ENCODE data around the gene PARN. TPM values are rescaled to one million over a fixed set of nuclear protein-coding genes. Genes with fewer than 3 reads are reported as not detected.

The PARN gene
- total RNA-seq, 1 experiment from 2014 or later: 56.2 TPM

GRCh38 chr16:14494396-14494966, 135.6 kb downstream of the PARN start:
- H2BK15ac ChIP-seq (ENCODE audit: low read depth, low read length): no peak overlapping the region
- H3T11ph ChIP-seq (ENCODE audit: low read length): no peak overlapping the region
- no peaks in the 10 kb centered on the region for H3K27me3 ChIP-seq (ENCODE audit: insufficient read depth, low read length)
- no peaks in the 10 kb centered on the region for H4K20me1 ChIP-seq (ENCODE audit: control insufficient read depth, insufficient read depth, insufficient read length)
- H2BK120ac ChIP-seq (ENCODE audit: low read depth, low read length, poor library complexity, severe bottlenecking): no peak overlapping the region
- no peak overlapping the region for H4K5ac ChIP-seq (ENCODE audit: insufficient read length, low read depth, low read length)
- H3K4me1 ChIP-seq (ENCODE audit: insufficient read depth, low read length): peaks cover 7% of the 10 kb centered on the region; the same call in 1 of the 2 replicates
- H3K4me1 Mint-ChIP-seq: peaks cover 51 to 57% of the 10 kb centered on the region in 2 experiments
- H3K23me2 ChIP-seq (ENCODE audit: insufficient read length, low read depth, low read length, poor library complexity, severe bottlenecking): no peaks in the 10 kb centered on the region
- no peak overlapping the region for H3K4ac ChIP-seq (ENCODE audit: low read depth, low read length)
- H3K27ac ChIP-seq (ENCODE audit: insufficient read length, low read depth, low read length): no peak overlapping the region
- no peaks in the 10 kb centered on the region; the same call in 1 of the 2 replicates for H3K27me3 Mint-ChIP-seq (ENCODE audit: low read depth)
- no peaks in the 10 kb centered on the region for H3K9me3 Mint-ChIP-seq
- H3K4me3 Mint-ChIP-seq: no peak overlapping the region; a peak in 1 of 5 replicates
- DNase-seq: no peak
- H2BK5ac ChIP-seq (ENCODE audit: insufficient read length, low read length): no peak overlapping the region
- no peak overlapping the region for H2BK20ac ChIP-seq (ENCODE audit: low read depth, low read length, poor library complexity, severe bottlenecking)
- H3K56ac ChIP-seq (ENCODE audit: insufficient read length, low read depth, low read length): no peak overlapping the region
- no CpG with 5 or more reads among the region's 12 CpGs for WGBS (ENCODE audit: extremely low coverage, insufficient read length, low lambda C conversion rate)
- no peak overlapping the region for H2AFZ ChIP-seq (ENCODE audit: low read length)
- no peak overlapping the region for H3K18ac ChIP-seq (ENCODE audit: insufficient read length, low read depth, low read length)
- H3K79me1 ChIP-seq (ENCODE audit: insufficient read depth, low read depth, low read length, poor library complexity, severe bottlenecking): no peaks in the 10 kb centered on the region
- TF ChIP-seq CTCF (conservative IDR thresholded peaks at IDR 0.05): no peak
- no peak overlapping the region for H3K14ac ChIP-seq (ENCODE audit: insufficient read depth, low read length)
- H2BK12ac ChIP-seq (ENCODE audit: insufficient read length, low read depth, low read length): no peak overlapping the region
- no peak overlapping the region for H3K23ac ChIP-seq (ENCODE audit: insufficient read length, low read depth, low read length)
- H4K8ac ChIP-seq (replicated peaks; ENCODE audit: insufficient read length, low read depth, low read length): no peak overlapping the region
- H4K91ac ChIP-seq (ENCODE audit: insufficient read length, low read depth, low read length): no peak overlapping the region
- H2AK5ac ChIP-seq (ENCODE audit: insufficient read length, low read length): no peak overlapping the region
- no peak overlapping the region for H3K9ac ChIP-seq (ENCODE audit: extremely low read depth, insufficient read length, low read length)
- H3K4me2 ChIP-seq (ENCODE audit: insufficient read depth, insufficient read length, low read length): no peak overlapping the region
- H3K27ac Mint-ChIP-seq: peak overlapping the region; percentile 6 to 76 (median 27); a peak in 5 of 7 replicates
- no peaks in the 10 kb centered on the region for H3K79me2 ChIP-seq (ENCODE audit: insufficient read depth, low read length)
- H3K36me3 Mint-ChIP-seq (ENCODE audit: insufficient read depth in 1 of 3, low read depth in 3 of 3): peaks cover 0 to 8% (median 0%) of the 10 kb centered on the region in 3 experiments; a peak in 1 of 7 replicates
- no peaks in the 10 kb centered on the region for H3K9me3 ChIP-seq (ENCODE audit: control insufficient read depth, low read depth, low read length)
